Right lung (tissue), 5 donors: ENCODE measurements around the gene CGN. TPM values are rescaled to one million over a fixed set of nuclear protein-coding genes. Genes with fewer than 3 reads are reported as not detected.
A peak's percentile ranks its signal among the peaks of the same experiment; 100 is the strongest.

Experiments used
- DNase-seq, 2 donors: peaks; one replicate each; pipeline ENCODE4 v3.0.0-alpha.2; 2013
- polyA plus RNA-seq, 5 donors: library from polyadenylated mRNA; unstranded; fragments of 120-200 nt; gene quantifications; one replicate each; pipeline versions ENCODE4 v1.2.1 to v1.2.3, GENCODE V29; 2013; ENCODE audit warnings: inconsistent platforms in 1 of 5, low replicate concordance in 1 of 5; ENCODE audit not compliant: insufficient read length in 5 of 5, insufficient read depth in 1 of 5

CGN gene
- polyA plus RNA-seq, 5 donors = 32.2 to 49.9 (median 34.6) TPM

DNA sequence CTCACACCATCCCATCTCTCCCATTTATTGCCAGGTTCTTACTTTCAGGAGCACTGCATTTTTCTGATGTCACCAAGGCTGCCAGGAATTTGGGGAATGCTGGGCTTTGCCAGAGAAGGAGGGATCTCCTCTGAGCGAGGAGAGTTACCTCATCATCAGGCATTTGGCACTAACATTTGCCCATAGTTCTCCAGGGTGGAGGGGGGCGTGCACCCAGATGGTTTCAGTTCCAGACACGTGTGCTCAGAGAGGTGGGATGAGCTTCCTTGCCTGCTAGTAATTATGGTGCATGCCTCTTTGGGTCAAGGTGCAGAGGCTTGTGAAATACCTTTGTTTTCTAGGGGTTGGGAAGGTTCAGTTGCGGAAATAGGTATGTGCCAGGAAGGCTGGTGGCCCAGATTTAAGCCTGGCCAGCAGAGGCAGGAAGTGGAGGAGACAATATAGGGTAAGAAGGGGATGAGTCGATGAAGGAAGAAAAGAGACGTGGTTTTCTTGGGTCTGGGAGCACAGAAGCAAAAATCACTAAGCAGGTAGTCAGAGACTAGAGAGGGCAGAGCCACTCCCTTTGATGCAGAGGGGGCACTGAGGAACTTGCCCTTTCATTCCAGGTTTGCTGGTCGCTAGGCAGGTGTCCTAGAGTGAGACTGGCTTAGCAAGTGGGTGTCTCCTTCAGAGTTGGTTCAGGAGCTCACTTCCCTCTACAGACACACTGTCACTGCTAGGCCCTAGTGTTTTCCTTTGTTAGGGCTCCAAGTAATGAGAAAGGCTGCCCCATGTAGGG lies 36.1 kb downstream of the CGN start:
- peak; percentile 32 to 42 for DNase-seq

DNA sequence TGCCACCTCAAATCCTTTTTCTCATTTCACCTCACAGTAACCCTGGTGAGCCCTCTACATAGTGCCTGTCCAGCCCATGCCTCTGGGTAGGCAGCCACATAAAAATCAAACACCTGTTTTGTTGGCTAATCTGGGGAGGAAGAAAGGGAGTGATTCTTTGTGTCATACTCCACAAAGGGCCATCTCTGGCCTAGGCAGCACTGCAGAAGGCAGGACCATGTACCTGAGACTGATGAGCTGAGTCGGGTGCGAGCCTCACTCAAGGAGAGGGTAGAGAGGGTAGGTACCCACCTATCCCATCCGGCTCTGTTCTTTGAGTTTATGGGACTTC lies 36.7 kb downstream of the CGN start:
- no peak for DNase-seq

DNA sequence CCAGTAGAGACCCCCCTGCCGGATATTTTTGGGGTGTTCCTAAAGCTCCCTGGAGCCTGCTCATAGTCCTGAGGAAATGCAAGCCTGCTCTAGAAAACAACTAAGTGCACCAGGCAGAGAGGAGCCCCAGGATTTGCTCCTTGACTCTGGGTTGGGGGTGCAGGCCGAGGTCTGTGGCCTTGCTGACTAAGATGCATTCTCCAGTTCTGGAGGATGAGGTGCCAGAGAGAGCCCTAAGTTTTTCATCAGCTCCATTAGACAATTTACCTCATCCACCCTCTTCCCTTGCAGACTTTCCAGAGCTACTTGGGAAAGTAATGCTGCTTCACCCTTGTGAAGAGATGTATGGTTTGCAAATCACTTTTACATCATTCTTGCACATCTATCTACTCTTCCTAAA lies 38.0 kb downstream of the CGN start:
- no peak for DNase-seq

DNA sequence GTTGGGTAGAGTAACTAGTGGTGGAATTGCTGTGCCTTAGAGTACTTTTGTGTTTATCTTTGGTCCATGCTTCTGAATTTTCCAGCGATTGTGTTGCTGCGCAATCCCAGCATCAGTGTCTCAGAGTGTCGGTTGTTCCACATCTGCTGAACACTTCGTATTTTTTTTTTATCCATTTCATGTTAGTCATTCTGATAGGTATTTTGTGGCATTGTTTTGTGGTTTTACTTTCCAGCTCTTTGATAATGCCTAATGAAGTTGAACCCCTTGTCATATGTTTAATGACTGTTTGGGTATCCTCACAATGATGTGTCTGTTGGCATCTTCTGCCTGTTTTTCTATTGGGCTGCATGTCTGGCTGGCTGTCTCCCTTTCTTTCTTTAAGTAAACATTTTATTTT lies 42.5 kb downstream of the CGN start:
- no peak for DNase-seq

DNA sequence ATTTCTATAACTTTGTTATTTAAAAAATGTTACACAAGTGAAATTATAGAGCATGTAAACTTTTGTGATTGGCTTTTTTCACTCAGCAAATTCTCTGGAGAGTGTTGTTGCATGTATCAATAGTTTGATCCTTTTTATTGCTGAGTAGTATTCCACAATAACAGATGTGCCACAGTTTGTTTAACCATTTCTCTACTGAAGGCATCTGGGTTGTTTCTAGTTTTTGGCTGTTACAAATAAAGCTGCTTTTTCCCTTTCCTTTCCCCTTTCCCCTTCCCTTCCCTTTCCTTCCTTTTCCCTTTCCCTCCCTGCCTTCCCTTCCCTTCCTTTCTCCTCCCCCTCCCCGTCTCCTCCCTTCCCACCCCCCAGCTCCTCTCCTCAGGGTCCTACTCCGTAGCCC lies 44.9 kb downstream of the CGN start:
- DNase-seq = no peak

DNA sequence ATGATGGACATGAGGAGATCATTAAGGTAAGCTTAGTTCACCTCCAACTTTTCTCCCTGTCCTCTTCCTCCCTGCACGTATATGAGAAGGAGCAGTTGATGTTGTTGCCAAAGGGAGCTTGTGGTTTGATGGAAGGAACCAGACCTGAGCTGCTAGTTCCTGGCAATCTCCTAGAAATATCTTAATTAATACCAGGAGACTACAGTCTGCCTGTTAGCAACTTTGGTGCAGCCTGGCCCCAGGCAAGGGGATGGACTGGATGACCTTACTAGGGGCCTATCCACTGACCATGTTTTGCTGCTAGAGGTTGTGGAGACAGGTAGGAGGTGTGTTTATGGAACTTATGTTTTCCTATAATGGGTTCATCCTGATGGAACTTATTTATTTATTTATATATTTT lies 51.5 kb downstream of the CGN start:
- no peak for DNase-seq

DNA sequence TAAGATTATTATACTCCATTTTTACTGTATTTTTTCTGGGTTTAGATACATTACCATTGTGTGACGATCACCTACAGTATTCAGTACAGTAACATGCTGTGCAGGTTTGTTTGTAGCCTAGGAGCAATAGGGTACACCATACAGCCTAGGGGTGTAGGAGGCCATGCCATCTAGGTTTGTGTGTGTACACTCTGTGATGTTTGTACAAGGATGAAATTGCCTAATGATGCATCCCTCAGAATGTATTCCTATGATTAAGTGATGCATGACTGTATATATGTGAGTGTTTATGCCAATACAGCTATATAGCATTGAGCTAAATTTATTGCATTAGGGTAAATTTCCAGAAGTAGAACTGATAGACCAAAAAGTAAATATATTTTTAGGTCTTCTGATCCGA lies 52.2 kb downstream of the CGN start:
- no peak for DNase-seq

DNA sequence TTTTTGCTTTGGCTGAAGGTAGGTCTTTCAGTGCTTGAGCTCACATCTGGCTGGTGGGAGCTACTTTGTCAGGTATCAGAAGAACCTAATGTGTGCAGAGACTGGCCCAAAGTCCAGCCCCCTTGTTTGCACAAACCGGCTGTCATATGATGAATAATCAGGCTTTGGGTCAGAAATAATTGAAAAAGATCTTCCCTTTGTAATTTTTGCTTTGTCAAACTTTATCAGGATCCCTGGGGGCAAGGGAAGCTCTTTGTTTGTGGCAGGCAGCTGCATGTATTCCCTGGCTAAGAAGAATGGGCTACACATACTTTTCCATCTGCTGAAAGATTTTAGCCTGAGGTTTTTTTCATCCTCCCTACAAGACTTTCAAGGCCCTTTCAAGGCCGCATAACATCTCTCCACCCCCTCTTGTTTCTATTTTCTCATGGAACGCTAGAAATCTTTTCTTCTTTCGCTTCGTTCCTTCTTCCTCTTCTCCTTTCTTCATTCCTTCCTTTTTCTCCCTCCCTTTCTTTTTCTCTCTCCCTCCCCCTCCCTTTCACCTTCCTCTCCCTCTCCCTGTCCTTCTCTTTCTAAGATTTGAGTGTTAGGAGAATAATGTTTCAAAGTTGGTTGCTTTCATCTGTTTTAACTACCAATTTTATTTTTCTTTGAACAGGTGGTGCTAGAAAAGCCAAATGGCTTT lies 54.5 kb downstream of the CGN start:
- no peak for DNase-seq

DNA sequence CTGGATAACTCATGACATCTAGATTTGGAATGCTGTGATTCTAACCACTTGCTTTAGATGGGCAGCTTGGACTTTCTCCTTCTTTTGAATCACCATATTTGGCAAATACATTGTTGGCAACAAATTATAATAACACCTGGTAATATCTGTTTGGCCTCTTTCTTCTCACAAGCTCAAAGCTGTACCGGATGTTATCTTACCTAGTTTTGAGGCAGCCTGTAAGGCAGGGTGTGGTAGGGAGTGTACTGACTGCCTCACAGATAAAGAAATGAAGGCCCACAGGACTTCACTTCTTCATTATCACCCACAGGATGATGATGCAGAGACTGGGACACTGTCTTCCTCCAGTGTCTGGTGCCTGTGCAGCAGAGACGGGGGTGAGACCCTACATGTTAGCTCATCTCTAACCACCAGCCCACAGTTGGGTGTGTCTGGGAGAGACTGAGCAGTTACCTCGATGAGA lies 57.5 kb downstream of the CGN start:
- no peak for DNase-seq

DNA sequence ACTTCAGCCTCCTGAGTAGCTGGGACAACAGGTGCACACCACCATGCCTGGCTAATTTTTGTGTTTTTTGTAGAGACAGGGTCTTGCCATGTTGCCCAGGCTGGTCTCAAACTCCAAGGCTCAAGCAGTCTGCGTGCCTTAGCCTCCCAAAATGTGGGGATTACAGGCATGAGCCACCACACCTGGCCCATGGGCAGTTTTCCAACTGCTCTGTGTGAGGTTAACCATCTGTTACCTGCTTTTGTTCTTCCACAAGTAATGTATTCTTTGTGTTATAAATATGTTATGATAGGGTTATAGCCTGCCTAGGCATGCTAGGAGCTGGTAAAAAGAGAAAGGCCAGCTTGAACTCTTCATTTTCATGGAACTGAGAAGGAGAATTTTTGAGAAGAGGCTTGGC lies 59.6 kb downstream of the CGN start:
- DNase-seq = no peak

DNA sequence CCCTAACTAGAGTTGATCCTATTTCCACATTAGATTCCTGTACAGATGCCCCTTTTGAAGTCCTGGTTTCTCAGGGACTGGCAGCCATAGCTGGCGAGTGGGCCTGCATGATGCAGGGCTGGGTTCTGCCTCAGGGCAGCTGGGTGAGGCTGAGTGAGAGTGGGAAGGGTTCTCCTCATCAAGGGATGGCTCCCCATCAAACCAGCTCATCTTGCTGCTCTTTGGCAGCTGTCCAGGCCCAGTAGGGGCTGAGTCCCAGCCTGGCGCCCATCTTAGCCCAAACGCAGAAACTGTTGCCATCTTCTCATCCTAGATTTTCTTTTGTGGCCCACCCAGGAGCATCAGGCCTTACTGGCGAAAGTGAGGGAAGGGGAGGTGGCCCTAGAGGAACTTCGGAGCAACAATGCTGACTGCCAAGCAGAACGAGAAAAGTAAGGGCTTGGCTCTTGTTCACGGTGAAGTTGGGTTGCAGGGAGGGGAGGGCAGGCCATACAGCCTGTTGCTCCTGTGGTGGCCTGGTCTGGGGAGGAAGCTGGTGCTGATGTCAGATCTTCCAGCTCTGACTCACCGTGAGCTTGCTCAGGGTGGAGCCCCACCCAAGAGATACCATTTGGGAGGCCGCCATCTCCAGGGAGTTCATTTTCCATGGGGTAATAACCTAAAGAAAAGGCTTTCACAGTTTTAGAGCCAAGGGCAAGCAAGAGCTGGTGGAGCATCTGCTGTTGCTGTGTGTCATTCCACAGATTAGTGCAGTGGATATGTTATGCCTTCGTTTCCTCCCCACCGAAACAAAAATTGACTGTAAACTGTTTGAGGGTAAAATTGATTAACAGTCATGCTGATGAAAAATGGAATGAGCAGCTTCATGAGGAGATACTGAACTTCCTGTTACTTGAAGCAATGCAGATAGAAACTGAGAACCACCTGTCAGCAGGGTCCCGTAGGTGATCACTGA lies 63.7 kb downstream of the CGN start:
- no peak for DNase-seq

DNA sequence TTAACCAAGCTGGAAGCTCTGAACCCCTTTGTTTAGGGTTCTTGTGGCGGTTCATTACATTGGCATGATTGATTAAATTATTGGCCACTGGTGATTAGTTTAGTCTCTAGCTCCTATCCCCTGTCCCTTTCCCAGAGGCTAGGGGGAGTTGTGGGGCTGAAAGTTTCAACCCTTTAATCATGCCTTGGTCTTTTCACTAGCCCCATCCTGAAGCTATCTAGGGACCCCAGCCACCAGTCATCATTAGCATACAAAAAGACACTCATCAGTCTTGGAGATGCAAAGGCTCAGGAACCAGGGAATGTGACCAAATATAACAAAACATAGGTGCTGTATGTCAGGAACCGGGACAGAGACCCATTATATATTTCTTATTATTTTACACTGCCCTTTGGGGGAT lies 66.0 kb downstream of the CGN start:
- no peak for DNase-seq

DNA sequence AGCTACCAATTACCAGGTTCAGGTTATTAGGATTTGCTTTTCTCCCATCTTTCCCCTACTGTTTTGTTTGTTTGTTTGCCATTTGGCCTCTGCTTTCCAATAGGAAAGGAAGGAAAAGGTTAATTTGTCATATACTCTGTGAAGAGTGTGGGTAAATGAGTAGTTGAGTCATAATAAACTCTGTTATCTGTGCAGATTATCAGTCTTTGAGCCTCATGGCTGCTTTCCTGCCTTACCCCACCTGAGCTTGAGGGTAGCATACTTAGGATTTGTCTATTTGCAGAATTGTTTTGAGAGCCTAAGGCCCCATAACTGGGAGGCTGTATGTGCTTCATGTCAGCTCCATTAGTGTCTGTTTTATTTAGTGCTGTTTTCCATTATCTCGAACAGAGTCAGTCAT lies 67.8 kb downstream of the CGN start:
- no peak for DNase-seq

DNA sequence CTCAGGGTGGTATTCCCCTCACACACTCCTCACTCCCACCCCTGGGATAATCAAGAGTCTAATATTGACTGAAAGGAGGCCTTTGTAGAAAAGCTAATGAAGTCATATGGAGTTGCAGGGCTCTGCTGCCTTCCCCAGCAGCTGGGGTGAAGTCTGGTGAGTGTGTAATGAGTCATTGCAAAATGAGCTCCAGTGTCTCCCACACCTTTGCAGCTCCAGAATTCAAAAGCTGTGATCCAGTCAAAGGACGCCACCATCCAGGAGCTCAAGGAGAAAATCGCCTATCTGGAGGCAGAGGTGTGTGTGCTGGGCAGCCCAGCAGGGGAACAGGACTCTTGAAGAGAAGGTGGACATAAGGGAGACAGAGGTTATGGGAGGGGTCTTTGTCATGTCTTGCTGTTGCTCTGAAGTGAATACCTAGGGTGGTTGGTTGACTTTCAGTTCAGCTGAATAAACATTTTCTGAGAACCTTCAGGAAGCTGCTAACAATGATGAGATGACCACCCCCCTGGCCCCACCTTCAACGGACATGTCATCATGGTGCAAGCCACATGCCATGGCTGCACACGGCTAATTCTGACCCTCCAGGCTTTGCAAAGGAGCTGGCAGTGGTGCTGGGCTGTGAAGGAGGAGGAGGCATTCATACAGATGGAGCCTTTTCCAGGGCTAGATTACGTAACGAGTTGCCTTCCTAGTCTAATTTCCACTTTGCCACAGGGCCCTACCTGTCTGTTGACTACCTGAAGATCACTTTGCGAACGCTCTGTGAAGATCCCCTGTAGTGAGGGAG lies 68.4 kb downstream of the CGN start:
- DNase-seq = no peak

DNA sequence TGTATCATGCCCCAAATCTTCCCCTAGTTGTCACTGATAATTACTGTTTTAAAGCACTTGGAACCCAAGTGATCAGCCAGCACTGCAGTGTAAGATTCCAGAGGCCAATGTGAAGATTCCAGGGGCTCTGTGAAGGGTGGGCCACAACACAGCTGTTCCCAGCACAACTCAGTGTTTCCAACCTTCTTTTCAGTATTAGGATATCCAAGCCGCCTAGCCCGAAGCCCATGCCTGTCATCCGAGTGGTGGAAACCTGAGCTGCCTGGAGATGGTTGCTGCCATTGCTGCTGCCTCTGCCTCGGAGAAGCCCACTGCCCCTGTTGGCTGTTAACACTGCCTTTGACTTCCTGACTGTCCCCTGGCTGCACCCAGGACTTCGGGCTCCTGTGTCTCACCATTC lies 70.3 kb downstream of the CGN start:
- no peak for DNase-seq

DNA sequence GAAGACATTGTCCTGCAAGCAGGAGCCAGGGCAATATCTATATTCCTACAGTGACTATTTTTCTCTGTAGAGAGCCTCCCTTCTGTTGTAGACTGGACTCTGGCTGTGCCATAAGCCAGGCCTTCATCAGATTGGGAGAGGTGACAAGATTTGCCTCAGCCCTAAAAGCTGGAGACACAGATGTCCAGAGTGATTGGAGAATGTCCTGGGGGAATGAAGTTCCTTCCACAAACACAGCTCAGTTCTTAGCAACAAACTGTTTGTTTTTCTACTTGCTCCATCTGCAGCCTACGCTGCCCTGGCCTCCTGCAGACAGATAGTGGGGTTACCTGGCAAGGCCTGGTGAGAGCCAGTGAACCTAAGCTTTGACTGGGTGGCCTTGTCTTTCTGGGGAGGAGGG lies 70.7 kb downstream of the CGN start:
- DNase-seq = no peak

DNA sequence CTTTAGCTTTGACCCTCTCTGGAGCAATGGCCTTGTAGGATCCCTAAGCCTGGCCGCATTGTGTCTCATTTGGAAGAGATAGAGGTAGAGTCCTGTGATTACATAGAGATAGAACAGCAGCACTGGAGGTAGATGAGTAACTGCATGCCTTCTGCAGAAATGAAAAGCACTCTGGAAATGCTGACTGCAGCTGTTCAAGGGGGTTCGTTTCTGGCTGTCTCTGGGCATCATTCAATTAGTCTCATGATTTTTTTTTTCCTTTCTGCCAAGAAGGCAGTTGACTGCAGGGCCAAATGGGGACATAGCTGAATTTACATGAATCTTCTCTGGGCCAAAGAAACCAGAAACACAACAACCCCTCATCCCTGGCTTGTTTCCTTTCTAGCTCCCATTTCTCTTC lies 72.6 kb downstream of the CGN start:
- DNase-seq = no peak

DNA sequence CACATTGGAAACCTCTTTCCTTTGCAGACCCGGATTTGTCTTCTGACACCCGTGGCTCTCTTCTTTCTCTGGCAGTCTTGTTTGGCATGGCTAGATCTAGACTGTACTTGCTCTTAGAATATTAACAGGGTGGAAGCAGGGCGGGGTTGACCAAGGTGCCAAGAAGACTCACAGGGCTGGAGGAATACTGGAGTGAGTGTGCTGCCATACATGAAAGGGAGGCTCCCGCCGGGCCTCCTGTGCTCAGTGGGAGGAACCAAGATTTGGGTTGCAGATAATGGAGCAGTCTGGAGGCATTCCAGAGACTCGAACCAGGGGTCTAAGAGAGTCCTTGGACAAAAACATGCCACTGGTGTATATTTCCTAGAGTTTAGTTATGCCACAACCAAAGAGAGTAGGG lies 73.1 kb downstream of the CGN start:
- DNase-seq = no peak

DNA sequence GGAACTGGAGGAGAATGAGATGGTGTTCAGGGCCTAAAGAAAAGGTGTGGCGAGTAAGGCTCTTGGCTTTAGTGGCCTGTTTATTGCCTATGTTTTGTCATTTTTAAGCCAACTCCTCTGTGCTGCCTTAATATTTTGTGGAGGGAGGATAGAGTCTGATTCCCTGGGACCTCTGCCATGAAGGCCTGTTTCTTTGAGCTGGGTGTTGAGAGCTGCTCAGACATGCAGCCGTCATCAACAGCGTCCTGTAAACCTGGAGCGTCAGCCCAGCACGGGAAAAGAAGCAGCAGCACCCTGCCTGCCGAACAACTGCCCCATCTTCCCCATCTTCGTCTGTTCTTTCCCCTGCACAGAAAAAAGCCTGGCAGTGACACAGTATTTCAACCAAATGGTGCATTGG lies 73.6 kb downstream of the CGN start:
- DNase-seq = no peak

DNA sequence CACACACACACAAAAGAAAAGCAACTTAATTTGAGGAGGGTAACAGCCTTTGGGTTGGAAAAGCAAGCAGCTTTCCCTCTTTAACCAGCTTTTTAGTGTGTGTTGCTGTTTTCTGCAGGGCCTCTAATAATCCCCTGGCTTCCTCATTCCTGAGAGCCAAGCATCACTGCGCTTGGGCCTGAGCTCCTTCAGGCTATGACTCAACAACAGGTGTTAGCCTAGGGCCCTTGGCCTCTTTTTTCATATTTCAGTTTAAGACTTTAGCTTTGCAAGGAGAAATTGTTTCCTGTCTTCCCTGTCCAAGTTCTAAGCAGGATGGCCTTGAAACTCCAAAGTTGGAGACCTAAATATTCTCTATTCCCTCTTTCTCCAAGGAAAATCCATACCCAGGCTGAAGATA lies 74.4 kb downstream of the CGN start:
- DNase-seq = peak in 1 of 2 donors; percentile 6
